Mucosa of gallbladder (tissue), 1 donor: ENCODE measurements around the gene POLE2. TPM values are rescaled to one million over a fixed set of nuclear protein-coding genes. Genes with fewer than 3 reads are reported as not detected.
A peak's percentile ranks its signal among the peaks of the same experiment; 100 is the strongest.
"Not testable (repeated sequence)": the region's sequence is repeated elsewhere in the genome, so short reads cannot be mapped to it uniquely, and the experiment has no call there.

Source experiments
- DNase-seq: peaks from one replicate; pipeline ENCODE4 v3.0.0-alpha.2; 2020; ENCODE audit warnings: low spot score
- total RNA-seq: library from RNA; stranded (reverse); gene quantifications from one replicate; pipeline ENCODE4 v1.2.1, GENCODE V29; 2021
- donor health status: DM: no; HTN: no; CAD: no.

Gene POLE2
- 1.5 TPM for total RNA-seq

- DNase-seq: peak; percentile 58
These were observed at the start of gene POLE2 for GRCh38 chr14:49687942-49688700. POLE2 (minus strand) TSS chr14:49688214; CDS start chr14:49688203, 11 bp downstream.

GRCh38 chr14:49735669-49736068, 47.7 kb upstream of the POLE2 start:
- DNase-seq: not testable (repeated sequence)

GRCh38 chr14:49733836-49734235, 45.8 kb upstream of the POLE2 start:
- no peak for DNase-seq

- DNase-seq: no peak
These were observed 44.9 kb upstream of the POLE2 start for GRCh38 chr14:49732896-49733295.

- no peak for DNase-seq
These were observed 39.2 kb upstream of the POLE2 start for GRCh38 chr14:49727171-49727570.

- DNase-seq: not testable (repeated sequence)
These were observed 33.9 kb upstream of the POLE2 start for GRCh38 chr14:49721733-49722435.

- no peak for DNase-seq
These were observed 32.7 kb upstream of the POLE2 start for GRCh38 chr14:49720744-49721143.

GRCh38 chr14:49710993-49711392, 23.0 kb upstream of the POLE2 start:
- DNase-seq: not testable (repeated sequence)

GRCh38 chr14:49704471-49704870, 16.5 kb upstream of the POLE2 start:
- not testable (repeated sequence) for DNase-seq

- DNase-seq: no peak
These were observed 16.0 kb upstream of the POLE2 start for GRCh38 chr14:49703965-49704364.

GRCh38 chr14:49702725-49703124, 14.7 kb upstream of the POLE2 start:
- no peak for DNase-seq

- not testable (repeated sequence) for DNase-seq
These were observed 5.7 kb upstream of the POLE2 start for GRCh38 chr14:49693735-49694124.

GRCh38 chr14:49692811-49693734, 5.1 kb upstream of the POLE2 start, which contains the start of gene KLHDC1:
KLHDC1 (plus strand) TSS chr14:49693120; CDS start chr14:49693195, 75 bp downstream.
- DNase-seq: peak; percentile 84

GRCh38 chr14:49692193-49692757, 4.3 kb upstream of the POLE2 start:
- DNase-seq: no peak

GRCh38 chr14:49691031-49691430, 3.0 kb upstream of the POLE2 start:
- DNase-seq: no peak

GRCh38 chr14:49688701-49689030, 652 bp upstream of the POLE2 start:
- no peak for DNase-seq

GRCh38 chr14:49686425-49686824, 1.6 kb downstream of the POLE2 start:
- DNase-seq: no peak

- DNase-seq: no peak
These were observed 8.7 kb downstream of the POLE2 start for GRCh38 chr14:49679271-49679670.

GRCh38 chr14:49677643-49678042, 10.4 kb downstream of the POLE2 start:
- DNase-seq: no peak

GRCh38 chr14:49673586-49673985, 14.4 kb downstream of the POLE2 start:
- no peak for DNase-seq

GRCh38 chr14:49670475-49670874, 17.5 kb downstream of the POLE2 start:
- no peak for DNase-seq
